ENCODE results near the gene MYCBP. TPM values are rescaled to one million over a fixed set of nuclear protein-coding genes. Genes with fewer than 3 reads are reported as not detected.

Gene MYCBP
- total RNA-seq, 1 experiment from 2014 or later = 20.3 TPM

DNA sequence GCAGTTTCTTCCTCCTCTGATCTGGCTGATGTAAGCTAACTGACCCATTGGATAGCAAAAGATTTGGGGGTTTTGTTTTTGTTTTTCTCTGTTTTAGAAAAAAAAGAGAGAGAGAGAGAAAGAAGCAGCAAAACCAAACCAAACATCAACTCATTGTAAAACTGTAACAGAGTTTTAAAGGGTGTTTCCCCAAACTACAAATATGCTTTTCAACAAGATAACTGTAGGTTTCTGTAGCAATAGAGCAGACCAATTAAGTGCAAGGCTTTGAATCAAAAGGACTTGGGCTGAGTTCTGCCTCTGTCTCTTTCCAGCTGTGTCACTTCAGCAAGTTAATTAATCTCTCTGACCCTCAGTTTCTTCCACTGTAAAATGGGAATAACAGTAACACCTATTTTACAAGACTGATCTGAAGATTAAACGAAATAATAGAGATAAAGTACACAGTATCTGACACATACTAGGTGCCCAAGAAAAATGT lies 58.1 kb downstream of the MYCBP start:
- Histone ChIP-seq H2AFZ (ENCODE audit: low read length) (no peak overlapping the region), H3K79me2 (ENCODE audit: low read length) (no peaks in the 10 kb centered on the region), H3K9me3 (ENCODE audit: low read length) (no peaks in the 10 kb centered on the region), H3K9ac (ENCODE audit: low read length) (no peak overlapping the region), H3K27me3 (ENCODE audit: low read length) (peaks cover 93% of the 10 kb centered on the region), H3K27ac (ENCODE audit: low read length) (no peak overlapping the region), H3K4me1 (ENCODE audit: insufficient read depth, low read length) (0 out of 2 replicates have a peak, but pooled peaks cover 5% of the 10 kb centered on the region), H3K4me3 (ENCODE audit: low read length) (no peak overlapping the region), H4K20me1 (ENCODE audit: low read length) (no peaks in the 10 kb centered on the region), H3K9me2 (replicated peaks; ENCODE audit: low read length) (no peaks in the 10 kb centered on the region), H3K4me2 (ENCODE audit: low read length) (no peak overlapping the region), H3F3A (ENCODE audit: low read length, unreplicated experiment) (no peaks in the 10 kb centered on the region), H3K36me3 (ENCODE audit: low read depth, low read length) (no peaks in the 10 kb centered on the region)
- ATAC-seq (no peak), DNase-seq (no peak)
- intact Hi-C loops (cut with micrococcal nuclease) = no loop called here
- BruUV-seq (replicated peaks) = no TSS peak
- ChIA-PET CTCF (no interaction called here), POLR2A (ENCODE audit: unreplicated experiment) (no interaction called here)
- TF ChIP-seq, protein P1, sequence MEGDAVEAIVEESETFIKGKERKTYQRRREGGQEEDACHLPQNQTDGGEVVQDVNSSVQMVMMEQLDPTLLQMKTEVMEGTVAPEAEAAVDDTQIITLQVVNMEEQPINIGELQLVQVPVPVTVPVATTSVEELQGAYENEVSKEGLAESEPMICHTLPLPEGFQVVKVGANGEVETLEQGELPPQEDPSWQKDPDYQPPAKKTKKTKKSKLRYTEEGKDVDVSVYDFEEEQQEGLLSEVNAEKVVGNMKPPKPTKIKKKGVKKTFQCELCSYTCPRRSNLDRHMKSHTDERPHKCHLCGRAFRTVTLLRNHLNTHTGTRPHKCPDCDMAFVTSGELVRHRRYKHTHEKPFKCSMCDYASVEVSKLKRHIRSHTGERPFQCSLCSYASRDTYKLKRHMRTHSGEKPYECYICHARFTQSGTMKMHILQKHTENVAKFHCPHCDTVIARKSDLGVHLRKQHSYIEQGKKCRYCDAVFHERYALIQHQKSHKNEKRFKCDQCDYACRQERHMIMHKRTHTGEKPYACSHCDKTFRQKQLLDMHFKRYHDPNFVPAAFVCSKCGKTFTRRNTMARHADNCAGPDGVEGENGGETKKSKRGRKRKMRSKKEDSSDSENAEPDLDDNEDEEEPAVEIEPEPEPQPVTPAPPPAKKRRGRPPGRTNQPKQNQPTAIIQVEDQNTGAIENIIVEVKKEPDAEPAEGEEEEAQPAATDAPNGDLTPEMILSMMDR (conservative IDR thresholded peaks at IDR 0.05; ENCODE audit: low read depth, low read length) = no peak
- TF ChIP-seq EZH2phosphoT487 (IDR thresholded peaks at IDR 0.05; ENCODE audit: borderline replicate concordance, low read length) (no peak), EZH2 (IDR thresholded peaks at IDR 0.05; ENCODE audit: low read length, unreplicated experiment) (no peak)

DNA sequence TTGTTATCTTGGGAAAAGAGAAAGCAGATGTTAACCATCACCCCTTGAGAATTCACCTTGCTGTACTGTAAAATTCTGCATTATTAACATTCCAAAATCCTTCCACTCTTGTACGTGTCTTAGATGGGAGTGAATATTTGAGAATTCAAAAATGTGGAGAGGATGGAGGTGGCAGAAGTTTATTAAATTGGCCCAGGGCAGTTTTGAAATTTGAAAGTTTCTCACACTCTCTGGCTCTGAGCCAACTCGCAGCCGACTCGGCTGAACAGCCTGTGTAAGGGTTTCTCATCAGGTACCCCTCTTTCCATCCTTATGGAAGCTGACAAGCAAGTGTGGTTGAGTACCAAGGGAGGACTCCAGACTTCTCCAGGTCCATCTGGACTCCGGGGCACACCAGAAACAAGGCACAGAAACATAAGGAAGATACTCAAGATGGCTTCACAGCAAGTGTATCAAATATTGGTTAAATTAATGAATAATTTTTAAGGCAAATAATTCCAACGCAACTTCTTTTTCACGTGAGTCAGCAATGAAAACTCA lies 58.6 kb downstream of the MYCBP start:
- TF ChIP-seq, protein P1 (conservative IDR thresholded peaks at IDR 0.05; ENCODE audit: low read depth, low read length) = no peak
- no peak for TF ChIP-seq EZH2 (IDR thresholded peaks at IDR 0.05; ENCODE audit: low read length, unreplicated experiment)
- no peak for TF ChIP-seq EZH2phosphoT487 (IDR thresholded peaks at IDR 0.05; ENCODE audit: borderline replicate concordance, low read length)
- no peak overlapping the region for H3K27ac ChIP-seq (ENCODE audit: low read length)
- BruUV-seq (replicated peaks) = no TSS peak
- ATAC-seq = no peak
- no peaks in the 10 kb centered on the region for H3K9me3 ChIP-seq (ENCODE audit: low read length)
- no peak overlapping the region for H3K9ac ChIP-seq (ENCODE audit: low read length)
- no peak overlapping the region for H3K4me3 ChIP-seq (ENCODE audit: low read length)
- no peak for DNase-seq
- H3K4me2 ChIP-seq (ENCODE audit: low read length) = no peak overlapping the region
- no peaks in the 10 kb centered on the region for H3K36me3 ChIP-seq (ENCODE audit: low read depth, low read length)
- CTCF ChIA-PET = no interaction called here
- POLR2A ChIA-PET (ENCODE audit: unreplicated experiment) = no interaction called here
- peaks cover 93% of the 10 kb centered on the region for H3K27me3 ChIP-seq (ENCODE audit: low read length)
- intact Hi-C loops (cut with micrococcal nuclease) = no loop called here
- 0 out of 2 replicates have a peak, but pooled peaks cover 5% of the 10 kb centered on the region for H3K4me1 ChIP-seq (ENCODE audit: insufficient read depth, low read length)
- H4K20me1 ChIP-seq (ENCODE audit: low read length) = no peaks in the 10 kb centered on the region
- no peaks in the 10 kb centered on the region for H3K9me2 ChIP-seq (replicated peaks; ENCODE audit: low read length)
- H2AFZ ChIP-seq (ENCODE audit: low read length) = no peak overlapping the region
- no peaks in the 10 kb centered on the region for H3F3A ChIP-seq (ENCODE audit: low read length, unreplicated experiment)
- no peaks in the 10 kb centered on the region for H3K79me2 ChIP-seq (ENCODE audit: low read length)

DNA sequence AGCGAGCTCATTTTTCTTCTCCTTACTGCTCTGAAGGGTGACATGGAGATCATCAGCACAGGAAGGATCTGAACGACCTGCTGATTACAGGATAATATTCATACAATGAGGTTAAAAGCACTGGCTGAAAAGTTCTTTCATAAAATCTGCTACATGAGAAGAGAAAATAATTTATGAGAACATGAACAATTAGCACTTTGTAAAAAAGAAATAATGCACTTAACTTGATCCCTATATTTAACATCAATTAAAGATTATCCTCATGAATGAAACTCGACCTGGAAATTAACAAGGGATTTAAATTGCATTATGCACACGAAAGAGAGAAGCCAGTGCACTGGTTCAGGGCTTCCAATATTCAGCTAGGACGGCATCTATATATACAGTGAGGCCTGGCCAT lies 60.2 kb downstream of the MYCBP start:
- no peak overlapping the region for H3K4me3 ChIP-seq (ENCODE audit: low read length)
- no peak overlapping the region for H2AFZ ChIP-seq (ENCODE audit: low read length)
- ATAC-seq = no peak
- TF ChIP-seq EZH2phosphoT487 (IDR thresholded peaks at IDR 0.05; ENCODE audit: borderline replicate concordance, low read length) (no peak), EZH2 (IDR thresholded peaks at IDR 0.05; ENCODE audit: low read length, unreplicated experiment) (no peak)
- TF ChIP-seq, protein P1 (conservative IDR thresholded peaks at IDR 0.05; ENCODE audit: low read depth, low read length) = no peak
- H4K20me1 ChIP-seq (ENCODE audit: low read length) = no peaks in the 10 kb centered on the region
- H3K27ac ChIP-seq (ENCODE audit: low read length) = no peak overlapping the region
- no peaks in the 10 kb centered on the region for H3K36me3 ChIP-seq (ENCODE audit: low read depth, low read length)
- H3K4me2 ChIP-seq (ENCODE audit: low read length) = no peak overlapping the region
- no TSS peak for BruUV-seq (replicated peaks)
- H3K9ac ChIP-seq (ENCODE audit: low read length) = no peak overlapping the region
- intact Hi-C loops (cut with micrococcal nuclease) = no loop called here
- no peaks in the 10 kb centered on the region for H3K9me3 ChIP-seq (ENCODE audit: low read length)
- ChIA-PET CTCF (no interaction called here), POLR2A (ENCODE audit: unreplicated experiment) (no interaction called here)
- no peak for DNase-seq
- no peaks in the 10 kb centered on the region for H3F3A ChIP-seq (ENCODE audit: low read length, unreplicated experiment)
- H3K27me3 ChIP-seq (ENCODE audit: low read length) = peaks cover 94% of the 10 kb centered on the region
- no peaks in the 10 kb centered on the region for H3K4me1 ChIP-seq (ENCODE audit: insufficient read depth, low read length)
- H3K9me2 ChIP-seq (replicated peaks; ENCODE audit: low read length) = no peaks in the 10 kb centered on the region
- no peaks in the 10 kb centered on the region for H3K79me2 ChIP-seq (ENCODE audit: low read length)

Data from PC-3 (cell line).